NCI-H187 (cell line): Measurements from ENCODE around the gene OR52E1.
"Not testable (repeated sequence)": the region's sequence is repeated elsewhere in the genome, so short reads cannot be mapped to it uniquely, and the experiment has no call there.

Experiments
- DNase-seq, 2 experiments: peaks; one replicate each; lab custom pipeline; 2025; lab: John Stamatoyannopoulos, UW

Gene OR52E1

DNA sequence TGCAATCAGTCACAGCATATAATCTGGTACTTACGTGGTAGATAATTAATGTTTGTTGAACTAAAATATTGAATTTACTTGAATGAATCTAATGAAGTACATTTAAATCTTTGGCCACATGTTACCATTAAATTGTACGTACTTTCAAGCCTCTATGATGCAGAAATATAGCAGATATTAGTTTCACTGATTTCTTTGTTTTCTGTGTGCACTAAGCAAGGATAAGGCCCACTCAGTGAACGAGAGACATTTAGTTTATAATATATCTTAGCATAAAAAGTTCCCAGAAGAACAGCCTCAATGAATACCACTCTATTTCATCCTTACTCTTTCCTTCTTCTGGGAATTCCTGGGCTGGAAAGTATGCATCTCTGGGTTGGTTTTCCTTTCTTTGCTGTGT is at the start of gene OR52E1:
Gene OR52E1, plus strand, starts transcription at position 301 of the 400 bp plus-strand sequence.
- DNase-seq = no peak

DNA sequence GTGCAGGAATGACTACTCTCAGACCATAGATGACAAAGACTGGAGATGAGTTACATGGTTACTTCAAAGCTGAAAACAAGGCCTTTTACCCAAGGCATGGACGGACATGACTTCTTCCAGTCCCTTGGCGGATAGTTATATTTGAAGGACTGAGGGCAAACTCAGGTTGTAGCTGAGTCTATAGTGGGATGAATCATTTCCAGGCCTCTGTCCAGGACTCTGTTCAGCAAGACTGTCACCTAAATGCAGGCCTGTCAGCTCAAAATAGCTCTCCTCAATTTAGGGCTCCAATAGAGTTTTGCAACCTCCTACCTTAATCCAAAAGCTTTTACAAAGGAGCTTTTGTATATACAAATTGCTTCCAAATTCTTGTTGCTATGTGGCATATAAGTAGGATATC is 47.4 kb upstream of the OR52E1 start:
- no peak for DNase-seq

DNA sequence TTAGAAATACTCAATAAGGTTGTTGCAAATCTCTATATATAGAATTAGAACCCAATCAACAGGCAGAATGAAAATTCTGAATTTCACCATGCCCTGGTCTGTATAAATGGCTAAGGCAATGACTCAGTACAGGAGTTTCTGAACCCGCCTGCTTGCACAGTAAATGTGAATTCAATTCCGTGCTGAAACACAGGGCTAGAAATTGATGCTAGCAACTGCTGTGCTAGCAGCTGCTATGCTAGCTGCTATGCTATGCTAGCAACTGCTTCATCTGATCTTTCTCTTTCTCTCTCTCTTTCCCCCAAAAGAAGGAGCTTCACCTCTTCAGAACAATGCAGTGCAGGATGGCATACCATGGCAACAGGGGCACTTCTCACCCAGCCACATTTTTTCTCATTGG is 32.7 kb upstream of the OR52E1 start:
- DNase-seq = no peak

DNA sequence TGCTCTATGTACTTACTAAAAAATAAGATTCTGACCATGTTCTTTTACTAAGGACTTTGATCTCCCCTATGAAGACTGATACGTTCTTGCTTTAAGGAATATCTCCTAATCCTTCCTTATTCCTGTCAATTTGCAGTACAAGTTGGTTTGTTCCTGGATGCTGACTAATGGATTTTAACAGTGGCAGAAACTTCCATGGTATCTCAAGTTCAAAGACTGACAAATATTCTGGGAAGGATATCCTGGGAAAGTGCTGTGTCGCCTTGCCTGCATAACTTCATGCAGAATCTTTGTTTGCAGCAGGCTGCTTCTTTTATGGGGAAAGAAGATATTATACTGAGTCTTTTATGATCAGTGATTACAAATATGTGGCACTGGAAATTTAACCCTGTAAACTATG is 31.4 kb upstream of the OR52E1 start:
- DNase-seq = no peak

DNA sequence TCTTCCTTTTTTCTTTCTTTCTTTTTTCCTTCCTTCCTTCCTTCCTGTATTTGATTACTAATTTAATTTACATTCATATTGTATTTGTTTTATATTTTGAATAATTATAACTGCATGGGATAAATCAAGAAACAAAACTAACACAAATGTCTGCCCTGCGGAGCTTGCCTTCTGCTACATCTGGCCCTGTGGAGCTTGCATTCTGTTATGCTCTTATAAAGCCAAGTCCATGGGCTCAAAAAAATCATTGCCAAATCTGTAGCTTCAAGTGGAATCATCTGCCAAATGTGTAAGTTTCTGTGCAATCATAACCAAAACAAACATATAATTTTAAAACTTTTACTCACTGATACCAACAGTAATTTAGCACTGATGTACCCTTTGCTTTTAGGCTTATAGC is 31.0 kb upstream of the OR52E1 start:
- no peak for DNase-seq

GRCh38 chr11:5040876-5041275 is 28.5 kb upstream of the OR52E1 start:
- no peak for DNase-seq

GRCh38 chr11:5042091-5042490 is 27.3 kb upstream of the OR52E1 start:
- DNase-seq = no peak

GRCh38 chr11:5043380-5043779 is 26.0 kb upstream of the OR52E1 start:
- no peak for DNase-seq

DNA sequence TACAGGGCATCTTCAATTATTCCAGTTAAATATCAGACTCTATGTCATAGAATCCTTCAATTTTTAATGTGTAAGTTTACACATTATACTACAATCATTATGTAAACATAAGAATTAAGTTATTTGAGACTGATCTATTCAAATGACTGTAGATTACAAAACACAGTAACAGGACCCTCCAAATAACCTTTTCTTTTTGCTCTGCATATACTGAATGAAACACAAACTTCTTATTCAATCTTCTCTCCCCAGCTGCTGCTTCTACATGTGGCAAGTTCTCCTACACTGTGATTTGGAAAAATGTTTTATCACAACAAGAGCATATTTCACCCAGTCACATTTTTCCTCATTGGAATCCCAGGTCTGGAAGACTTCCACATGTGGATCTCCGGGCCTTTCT is 23.1 kb upstream of the OR52E1 start, which contains the start of gene OR52J3:
Gene OR52J3, plus strand, starts transcription at position 301 of the 400 bp plus-strand sequence. Its CDS starts 0 bp downstream, at position 301.
- no peak for DNase-seq

DNA sequence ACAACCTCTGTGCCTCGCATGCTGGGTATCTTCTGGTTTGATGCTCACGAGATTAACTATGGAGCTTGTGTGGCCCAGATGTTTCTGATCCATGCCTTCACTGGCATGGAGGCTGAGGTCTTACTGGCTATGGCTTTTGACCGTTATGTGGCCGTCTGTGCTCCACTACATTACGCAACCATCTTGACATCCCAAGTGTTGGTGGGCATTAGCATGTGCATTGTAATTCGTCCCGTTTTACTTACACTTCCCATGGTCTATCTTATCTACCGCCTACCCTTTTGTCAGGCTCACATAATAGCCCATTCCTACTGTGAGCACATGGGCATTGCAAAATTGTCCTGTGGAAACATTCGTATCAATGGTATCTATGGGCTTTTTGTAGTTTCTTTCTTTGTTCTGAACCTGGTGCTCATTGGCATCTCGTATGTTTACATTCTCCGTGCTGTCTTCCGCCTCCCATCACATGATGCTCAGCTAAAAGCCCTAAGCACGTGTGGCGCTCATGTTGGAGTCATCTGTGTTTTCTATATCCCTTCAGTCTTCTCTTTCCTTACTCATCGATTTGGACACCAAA is 22.5 kb upstream of the OR52E1 start:
- no peak for DNase-seq

DNA sequence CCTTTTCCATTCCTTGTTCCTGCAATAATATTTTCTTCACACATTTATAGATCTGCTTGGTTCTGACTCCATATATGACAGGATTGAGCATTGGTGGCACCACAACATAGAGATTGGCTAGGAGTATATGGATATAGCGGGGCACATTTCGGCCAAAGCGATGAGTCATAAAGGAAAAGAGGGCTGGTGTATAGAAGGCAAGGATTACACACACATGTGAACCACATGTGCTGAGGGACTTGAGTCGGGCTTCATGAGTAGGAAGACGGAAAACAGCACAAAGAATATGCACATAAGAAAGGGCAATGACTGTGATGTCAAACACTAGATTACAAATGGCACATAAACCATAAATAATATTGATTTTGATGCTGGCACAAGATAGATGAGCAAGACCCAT is 10.7 kb upstream of the OR52E1 start:
- DNase-seq = not testable (repeated sequence)

DNA sequence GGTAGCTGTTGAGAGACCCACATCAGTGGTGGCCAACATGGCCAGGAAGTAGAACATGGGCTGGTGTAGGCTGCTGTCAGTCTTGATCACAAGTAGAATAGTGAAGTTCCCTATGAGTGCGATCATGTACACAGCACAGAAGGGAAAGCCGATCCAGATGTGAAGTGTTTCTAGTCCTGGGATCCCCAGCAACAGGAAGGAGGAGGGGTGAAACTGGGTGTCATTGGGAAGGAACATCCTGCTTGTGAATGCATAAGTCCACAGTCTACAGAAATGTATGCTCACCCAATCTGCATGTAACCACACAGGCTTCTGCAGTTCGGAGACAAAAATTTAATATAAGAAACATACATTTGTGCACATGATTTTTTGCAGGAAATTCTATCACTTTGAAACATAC is 10.0 kb upstream of the OR52E1 start, which contains the start of gene OR52E2:
Gene OR52E2, minus strand, starts transcription at position 237 of the 400 bp plus-strand sequence. Its CDS starts 0 bp downstream, at position 237.
- no peak for DNase-seq

GRCh38 chr11:5065027-5065426 is 4.3 kb upstream of the OR52E1 start:
- no peak for DNase-seq

- no peak for DNase-seq
These were observed 2.4 kb downstream of the OR52E1 start for GRCh38 chr11:5071799-5072198.

DNA sequence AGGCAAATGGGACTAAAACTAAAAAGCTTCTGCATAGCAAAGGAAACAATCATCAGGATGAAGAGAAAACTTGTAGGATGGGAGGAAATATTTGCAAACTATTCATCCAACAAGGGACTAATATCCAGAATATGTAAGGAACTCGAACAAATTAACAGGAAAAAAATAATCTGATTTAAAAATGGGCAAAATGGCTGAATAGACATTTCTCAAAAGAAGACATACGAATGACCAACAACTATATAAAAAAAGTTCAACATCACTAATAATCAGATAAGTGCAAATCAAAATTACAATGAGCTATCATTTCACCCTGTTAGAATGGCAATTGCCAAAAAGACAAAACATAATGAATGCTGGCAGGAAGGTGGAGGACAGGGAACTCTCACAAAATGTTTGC is 12.0 kb downstream of the OR52E1 start:
- no peak for DNase-seq

- no peak for DNase-seq
These were observed 14.2 kb downstream of the OR52E1 start for GRCh38 chr11:5083602-5084001.

- DNase-seq = no peak
These were observed 19.2 kb downstream of the OR52E1 start for GRCh38 chr11:5088556-5088955.

- DNase-seq = no peak
These were observed 21.3 kb downstream of the OR52E1 start for GRCh38 chr11:5090668-5091067.

GRCh38 chr11:5092821-5093585 is 23.6 kb downstream of the OR52E1 start:
- no peak for DNase-seq

- DNase-seq = no peak
These were observed 26.6 kb downstream of the OR52E1 start for GRCh38 chr11:5096011-5096410.

DNA sequence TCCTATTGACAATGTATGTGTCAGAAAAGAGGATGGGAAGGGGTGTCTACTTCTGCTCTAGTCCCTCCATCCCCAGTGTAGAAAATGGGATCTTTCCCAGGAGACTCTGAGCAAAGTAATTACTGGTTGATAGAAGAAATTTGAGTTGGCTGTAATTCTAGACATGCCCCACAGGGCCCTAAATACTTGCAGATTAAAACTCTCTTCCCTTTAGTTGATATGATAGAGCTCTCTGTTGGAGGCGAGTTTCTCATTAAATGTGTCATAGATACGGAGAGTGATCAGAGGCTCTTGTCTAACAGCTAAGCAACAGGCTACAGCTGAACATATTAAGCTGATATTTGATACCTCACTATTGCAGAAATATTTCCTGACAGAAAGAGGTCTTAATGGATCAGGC is 32.9 kb downstream of the OR52E1 start:
- no peak for DNase-seq

GRCh38 chr11:5103066-5103465 is 33.7 kb downstream of the OR52E1 start:
- no peak for DNase-seq

DNA sequence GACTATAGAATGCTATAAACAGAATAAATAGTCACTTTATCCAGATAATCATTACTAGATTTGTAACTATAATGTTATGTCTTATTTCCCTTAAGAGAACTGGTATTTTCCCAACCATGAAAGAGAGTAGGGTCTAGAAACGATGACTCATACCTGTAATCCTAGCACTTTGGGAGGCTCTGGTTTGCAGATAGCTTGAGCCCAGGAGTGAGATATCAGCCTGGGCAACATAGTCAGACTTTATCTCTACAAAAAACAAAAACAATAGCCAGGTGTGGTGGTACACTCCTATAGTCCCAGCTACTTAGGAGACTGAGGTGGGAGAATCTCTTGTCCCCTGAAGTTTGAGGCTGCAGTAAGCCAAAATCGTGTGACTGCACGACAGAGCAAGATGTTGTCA is 37.9 kb downstream of the OR52E1 start:
- DNase-seq = no peak

DNA sequence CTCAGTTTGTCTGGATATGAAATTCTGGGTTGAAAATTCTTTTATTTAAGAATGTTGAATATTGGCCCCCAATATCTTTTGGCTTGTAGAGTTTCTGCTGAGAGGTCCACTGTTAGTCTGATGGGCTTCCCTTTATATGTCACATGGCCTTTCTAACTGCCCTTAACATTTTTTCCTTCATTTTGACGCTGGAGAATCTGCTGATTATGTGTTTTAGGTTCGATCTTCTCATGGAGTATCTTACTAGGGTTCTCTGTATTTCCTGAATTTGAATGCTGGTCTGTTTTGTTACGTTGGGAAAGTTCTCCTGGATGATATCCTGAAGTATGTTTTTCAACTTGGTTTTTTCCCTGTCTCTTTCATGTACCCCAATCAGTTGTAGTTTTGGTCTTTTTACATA is 46.0 kb downstream of the OR52E1 start:
- no peak for DNase-seq
